Measurements from ENCODE around the gene LRRC59. TPM values are rescaled to one million over a fixed set of nuclear protein-coding genes. Genes with fewer than 3 reads are reported as not detected.

Gene LRRC59
- total RNA-seq, 1 experiment from 2014 or later = 108 TPM

DNA sequence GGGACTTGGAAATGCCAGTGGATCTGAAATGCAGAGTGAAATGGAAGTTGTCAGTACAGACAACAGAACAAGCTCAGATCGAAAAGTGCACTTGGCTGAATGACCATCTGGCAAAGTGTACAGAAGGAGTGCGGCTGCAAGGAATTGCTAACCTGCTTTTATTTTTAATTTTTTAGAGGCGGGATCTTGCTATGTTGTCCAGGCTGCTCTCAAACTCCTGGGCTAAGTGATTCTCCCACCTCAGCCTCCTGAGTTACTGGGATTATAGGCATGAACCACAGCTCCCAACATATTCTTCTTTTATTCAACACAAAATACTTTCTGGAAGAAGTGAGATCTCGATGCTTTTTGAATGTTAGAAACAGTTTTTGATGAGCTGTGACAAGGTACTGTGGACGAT lies 3.6 kb downstream of the LRRC59 start:
- no peak for TF ChIP-seq RELA (CRISPR knock-in tag; IDR thresholded peaks at IDR 0.05; ENCODE audit: borderline replicate concordance)
- no peak for TF ChIP-seq FOXK1 (CRISPR knock-in tag; IDR thresholded peaks at IDR 0.05)
- no peak for TF ChIP-seq TP53 (CRISPR knock-in tag; IDR thresholded peaks at IDR 0.05)
- no peak for TF ChIP-seq CBFB (CRISPR knock-in tag; IDR thresholded peaks at IDR 0.05; ENCODE audit: low read depth)
- TF ChIP-seq ZNF263 (CRISPR knock-in tag; IDR thresholded peaks at IDR 0.05; ENCODE audit: low read depth) = no peak
- no peak for TF ChIP-seq NR2C2 (CRISPR knock-in tag; IDR thresholded peaks at IDR 0.05)
- TF ChIP-seq NFYB (CRISPR knock-in tag; conservative IDR thresholded peaks at IDR 0.05; ENCODE audit: low read depth) = no peak
- TF ChIP-seq, protein P1, sequence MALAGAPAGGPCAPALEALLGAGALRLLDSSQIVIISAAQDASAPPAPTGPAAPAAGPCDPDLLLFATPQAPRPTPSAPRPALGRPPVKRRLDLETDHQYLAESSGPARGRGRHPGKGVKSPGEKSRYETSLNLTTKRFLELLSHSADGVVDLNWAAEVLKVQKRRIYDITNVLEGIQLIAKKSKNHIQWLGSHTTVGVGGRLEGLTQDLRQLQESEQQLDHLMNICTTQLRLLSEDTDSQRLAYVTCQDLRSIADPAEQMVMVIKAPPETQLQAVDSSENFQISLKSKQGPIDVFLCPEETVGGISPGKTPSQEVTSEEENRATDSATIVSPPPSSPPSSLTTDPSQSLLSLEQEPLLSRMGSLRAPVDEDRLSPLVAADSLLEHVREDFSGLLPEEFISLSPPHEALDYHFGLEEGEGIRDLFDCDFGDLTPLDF (CRISPR knock-in tag; IDR thresholded peaks at IDR 0.05) = no peak
- TF ChIP-seq NR1H2 (CRISPR knock-in tag; IDR thresholded peaks at IDR 0.05) = no peak
- TF ChIP-seq MYBL2 (CRISPR knock-in tag; IDR thresholded peaks at IDR 0.05) = no peak
- no peak for TF ChIP-seq TEAD4 (CRISPR knock-in tag; IDR thresholded peaks at IDR 0.05)
- TF ChIP-seq CREB1 (CRISPR knock-in tag; IDR thresholded peaks at IDR 0.05) = no peak
- TF ChIP-seq, protein P2, sequence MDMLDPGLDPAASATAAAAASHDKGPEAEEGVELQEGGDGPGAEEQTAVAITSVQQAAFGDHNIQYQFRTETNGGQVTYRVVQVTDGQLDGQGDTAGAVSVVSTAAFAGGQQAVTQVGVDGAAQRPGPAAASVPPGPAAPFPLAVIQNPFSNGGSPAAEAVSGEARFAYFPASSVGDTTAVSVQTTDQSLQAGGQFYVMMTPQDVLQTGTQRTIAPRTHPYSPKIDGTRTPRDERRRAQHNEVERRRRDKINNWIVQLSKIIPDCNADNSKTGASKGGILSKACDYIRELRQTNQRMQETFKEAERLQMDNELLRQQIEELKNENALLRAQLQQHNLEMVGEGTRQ (CRISPR knock-in tag; IDR thresholded peaks at IDR 0.05) = no peak
- CTCF ChIA-PET = no interaction called here
- H3K4me3 Mint-ChIP-seq = no peak overlapping the region

DNA sequence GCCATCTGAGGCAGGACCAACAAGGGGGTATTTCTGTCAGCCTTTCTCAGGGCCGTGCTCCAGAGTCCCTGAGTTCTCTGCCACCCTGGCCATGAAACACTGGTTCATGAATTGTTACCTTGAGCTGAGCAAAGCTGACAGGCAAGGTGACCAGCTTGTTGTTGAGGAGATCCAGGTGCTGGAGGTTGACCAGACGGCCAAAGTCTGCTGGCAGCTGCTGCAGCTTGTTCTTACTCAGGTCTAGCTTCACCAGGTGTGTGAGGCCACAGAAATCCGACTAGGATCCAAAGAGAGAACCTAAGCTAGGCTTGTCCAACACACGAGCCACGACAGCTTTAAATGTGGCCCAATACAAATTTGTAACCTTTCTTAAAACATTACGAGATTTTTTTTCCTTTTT lies 4.7 kb downstream of the LRRC59 start:
- no peaks in the 10 kb centered on the region; the same call in 1 of the 2 replicates for H3K27me3 Mint-ChIP-seq (ENCODE audit: low read depth)
- no peaks in the 10 kb centered on the region for H3K9me3 Mint-ChIP-seq
- POLR2A ChIA-PET = no interaction called here
- no peak overlapping the region for H3K4me3 Mint-ChIP-seq
- no peak overlapping the region for H3K27ac Mint-ChIP-seq
- TF ChIP-seq, protein P3, sequence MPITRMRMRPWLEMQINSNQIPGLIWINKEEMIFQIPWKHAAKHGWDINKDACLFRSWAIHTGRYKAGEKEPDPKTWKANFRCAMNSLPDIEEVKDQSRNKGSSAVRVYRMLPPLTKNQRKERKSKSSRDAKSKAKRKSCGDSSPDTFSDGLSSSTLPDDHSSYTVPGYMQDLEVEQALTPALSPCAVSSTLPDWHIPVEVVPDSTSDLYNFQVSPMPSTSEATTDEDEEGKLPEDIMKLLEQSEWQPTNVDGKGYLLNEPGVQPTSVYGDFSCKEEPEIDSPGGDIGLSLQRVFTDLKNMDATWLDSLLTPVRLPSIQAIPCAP (CRISPR knock-in tag; IDR thresholded peaks at IDR 0.05) = no peak
- TF ChIP-seq GTF2I (CRISPR knock-in tag; conservative IDR thresholded peaks at IDR 0.05) = no peak
- CTCF ChIA-PET = interaction anchor here (0.6 kb wide), 1 partner anchor 299 kb away, joined by 3 read pairs; no protein-coding TSS in a partner anchor
- peaks cover 65% of the 10 kb centered on the region for H3K36me3 Mint-ChIP-seq
- DNase-seq (ENCODE audit: low spot score) (no peak), ATAC-seq (no peak)
- H3K4me1 Mint-ChIP-seq = peaks cover 7% of the 10 kb centered on the region

More for the DNA sequence above, 3.6 kb downstream of the LRRC59 start:
- Mint-ChIP-seq H3K36me3 (peaks cover 58% of the 10 kb centered on the region), H3K27ac (no peak overlapping the region), H3K9me3 (peaks cover 4% of the 10 kb centered on the region), H3K4me1 (peaks cover 10% of the 10 kb centered on the region), H3K27me3 (ENCODE audit: low read depth) (peaks cover 3% of the 10 kb centered on the region; the same call in 1 of the 2 replicates)
- POLR2A ChIA-PET = no interaction called here
- ATAC-seq = no peak
- no peak for DNase-seq (ENCODE audit: low spot score)

DNA sequence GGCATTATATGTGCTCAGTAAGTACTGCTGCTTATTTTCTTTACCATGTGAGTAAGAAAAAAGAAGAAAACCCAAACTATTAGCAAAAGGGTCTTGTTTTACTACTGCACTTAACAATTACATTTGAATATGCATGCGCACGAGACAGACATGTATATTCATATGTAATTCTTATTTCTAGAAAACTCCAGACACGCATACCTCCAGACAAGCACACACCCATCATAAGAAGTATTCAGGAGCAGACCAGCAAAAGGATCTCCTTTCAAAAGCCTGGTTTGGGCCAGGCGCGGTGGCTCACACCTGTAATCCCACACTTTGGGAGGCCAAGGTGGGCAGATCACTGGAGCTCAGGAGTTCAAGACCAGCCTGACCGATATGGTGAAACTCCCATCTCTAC lies 7.8 kb downstream of the LRRC59 start:
- POLR2A ChIA-PET = no interaction called here
- H3K36me3 Mint-ChIP-seq = peaks cover 85% of the 10 kb centered on the region
- no peak overlapping the region for H3K4me3 Mint-ChIP-seq
- no peak for DNase-seq (ENCODE audit: low spot score)
- H3K9me3 Mint-ChIP-seq = no peaks in the 10 kb centered on the region
- TF ChIP-seq GABPB1 (CRISPR knock-in tag; IDR thresholded peaks at IDR 0.05) = no peak
- TF ChIP-seq, protein P4, sequence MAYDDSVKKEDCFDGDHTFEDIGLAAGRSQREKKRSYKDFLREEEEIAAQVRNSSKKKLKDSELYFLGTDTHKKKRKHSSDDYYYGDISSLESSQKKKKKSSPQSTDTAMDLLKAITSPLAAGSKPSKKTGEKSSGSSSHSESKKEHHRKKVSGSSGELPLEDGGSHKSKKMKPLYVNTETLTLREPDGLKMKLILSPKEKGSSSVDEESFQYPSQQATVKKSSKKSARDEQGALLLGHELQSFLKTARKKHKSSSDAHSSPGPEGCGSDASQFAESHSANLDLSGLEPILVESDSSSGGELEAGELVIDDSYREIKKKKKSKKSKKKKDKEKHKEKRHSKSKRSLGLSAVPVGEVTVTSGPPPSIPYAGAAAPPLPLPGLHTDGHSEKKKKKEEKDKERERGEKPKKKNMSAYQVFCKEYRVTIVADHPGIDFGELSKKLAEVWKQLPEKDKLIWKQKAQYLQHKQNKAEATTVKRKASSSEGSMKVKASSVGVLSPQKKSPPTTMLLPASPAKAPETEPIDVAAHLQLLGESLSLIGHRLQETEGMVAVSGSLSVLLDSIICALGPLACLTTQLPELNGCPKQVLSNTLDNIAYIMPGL (CRISPR knock-in tag; IDR thresholded peaks at IDR 0.05) = no peak
- TF ChIP-seq TEAD1 (CRISPR knock-in tag; IDR thresholded peaks at IDR 0.05) = no peak
- TF ChIP-seq ZNF396 (CRISPR knock-in tag; IDR thresholded peaks at IDR 0.05; ENCODE audit: borderline replicate concordance) = no peak
- TF ChIP-seq, protein P5, sequence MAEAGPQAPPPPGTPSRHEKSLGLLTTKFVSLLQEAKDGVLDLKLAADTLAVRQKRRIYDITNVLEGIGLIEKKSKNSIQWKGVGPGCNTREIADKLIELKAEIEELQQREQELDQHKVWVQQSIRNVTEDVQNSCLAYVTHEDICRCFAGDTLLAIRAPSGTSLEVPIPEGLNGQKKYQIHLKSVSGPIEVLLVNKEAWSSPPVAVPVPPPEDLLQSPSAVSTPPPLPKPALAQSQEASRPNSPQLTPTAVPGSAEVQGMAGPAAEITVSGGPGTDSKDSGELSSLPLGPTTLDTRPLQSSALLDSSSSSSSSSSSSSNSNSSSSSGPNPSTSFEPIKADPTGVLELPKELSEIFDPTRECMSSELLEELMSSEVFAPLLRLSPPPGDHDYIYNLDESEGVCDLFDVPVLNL (CRISPR knock-in tag; IDR thresholded peaks at IDR 0.05; ENCODE audit: borderline replicate concordance, low read depth) = no peak
- no peak for TF ChIP-seq RELA (CRISPR knock-in tag; IDR thresholded peaks at IDR 0.05; ENCODE audit: borderline replicate concordance)
- TF ChIP-seq ZNF317 (CRISPR knock-in tag; IDR thresholded peaks at IDR 0.05; ENCODE audit: borderline replicate concordance, low read depth) = no peak
- no peak for TF ChIP-seq CREB1 (CRISPR knock-in tag; IDR thresholded peaks at IDR 0.05)
- TF ChIP-seq FOXJ3 (CRISPR knock-in tag; IDR thresholded peaks at IDR 0.05; ENCODE audit: borderline replicate concordance) = no peak
- no peak for TF ChIP-seq ZNF416 (CRISPR knock-in tag; IDR thresholded peaks at IDR 0.05)
- no peak for TF ChIP-seq FOXK1 (CRISPR knock-in tag; IDR thresholded peaks at IDR 0.05)
- TF ChIP-seq ZNF232 (CRISPR knock-in tag; IDR thresholded peaks at IDR 0.05) = no peak
- CTCF ChIA-PET = interaction anchor here (1.5 to 1.8 kb wide), 2 partner anchors 8 to 27 kb away, joined by 5 read pairs; partner anchors contain the start of gene LRRC59
- no peak overlapping the region for H3K27ac Mint-ChIP-seq
- no peaks in the 10 kb centered on the region; the same call in 1 of the 2 replicates for H3K27me3 Mint-ChIP-seq (ENCODE audit: low read depth)
- H3K4me1 Mint-ChIP-seq = no peaks in the 10 kb centered on the region
- ATAC-seq = no peak
